ENCODE results near the gene CLEC16A.

Gene CLEC16A

GRCh38 chr16:10967986-10968385, 23.6 kb downstream of the CLEC16A start:
- no peak for DNase-seq

- no peak for DNase-seq
These were observed 24.1 kb downstream of the CLEC16A start for GRCh38 chr16:10968498-10968897.

DNA sequence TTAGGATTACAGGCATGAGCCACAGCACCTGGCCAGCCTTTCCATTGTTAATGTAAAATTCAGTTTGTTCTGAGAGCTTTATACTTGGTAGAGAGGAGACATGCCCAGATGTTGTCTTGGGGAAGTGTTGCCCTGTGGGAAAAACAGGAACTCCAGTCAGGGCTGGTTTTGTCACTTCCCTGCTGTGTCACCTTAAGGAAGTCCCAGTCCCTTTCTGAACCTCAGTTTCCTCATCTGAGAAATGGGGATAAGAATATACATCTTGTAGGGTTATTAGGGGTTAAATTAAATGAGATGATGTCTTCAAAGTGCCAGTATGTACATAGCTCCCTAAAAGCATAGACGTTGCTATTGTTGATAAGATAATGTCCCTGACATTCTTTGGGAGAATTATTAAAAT, 25.3 kb downstream of the CLEC16A start:
- DNase-seq, result no peak

DNA sequence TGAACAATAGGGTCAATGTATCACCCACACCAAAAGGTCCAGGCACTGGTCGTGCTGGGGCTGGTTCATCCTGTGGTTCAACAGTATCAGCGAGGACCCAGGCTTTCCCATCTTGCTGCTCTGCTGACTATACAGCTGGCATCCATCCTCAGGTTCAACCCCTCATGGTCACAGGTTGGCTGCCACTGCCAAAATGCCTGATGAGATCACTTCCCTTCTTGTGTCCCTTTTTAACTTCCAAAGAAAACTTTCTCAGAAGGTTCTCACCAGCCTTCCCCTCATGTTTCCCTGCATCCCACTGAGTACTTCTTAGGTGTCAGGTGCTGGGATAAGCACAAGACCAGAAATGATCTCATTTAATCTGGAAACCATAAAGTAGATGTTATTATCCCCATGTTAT, 25.7 kb downstream of the CLEC16A start:
- no peak for DNase-seq

DNA sequence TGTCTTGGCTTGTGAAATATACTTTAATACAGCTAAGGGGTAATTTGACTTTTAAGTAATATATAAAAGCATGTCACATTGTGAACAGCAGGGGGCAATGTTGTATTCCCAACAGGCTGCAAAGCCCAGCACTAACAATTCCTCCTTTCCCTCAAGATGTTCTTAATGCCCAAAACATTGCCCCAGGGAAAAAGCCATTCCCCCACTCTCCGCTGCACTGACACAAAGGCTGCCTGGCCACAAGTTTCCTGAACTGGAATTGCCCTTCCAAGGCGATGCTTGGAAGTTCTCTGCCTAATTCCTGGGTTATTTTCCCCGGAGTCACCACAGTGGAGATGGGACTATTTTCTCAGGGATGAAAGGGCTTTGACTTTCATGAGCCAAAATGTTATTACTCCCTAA, 27.2 kb downstream of the CLEC16A start:
- DNase-seq, result no peak

DNA sequence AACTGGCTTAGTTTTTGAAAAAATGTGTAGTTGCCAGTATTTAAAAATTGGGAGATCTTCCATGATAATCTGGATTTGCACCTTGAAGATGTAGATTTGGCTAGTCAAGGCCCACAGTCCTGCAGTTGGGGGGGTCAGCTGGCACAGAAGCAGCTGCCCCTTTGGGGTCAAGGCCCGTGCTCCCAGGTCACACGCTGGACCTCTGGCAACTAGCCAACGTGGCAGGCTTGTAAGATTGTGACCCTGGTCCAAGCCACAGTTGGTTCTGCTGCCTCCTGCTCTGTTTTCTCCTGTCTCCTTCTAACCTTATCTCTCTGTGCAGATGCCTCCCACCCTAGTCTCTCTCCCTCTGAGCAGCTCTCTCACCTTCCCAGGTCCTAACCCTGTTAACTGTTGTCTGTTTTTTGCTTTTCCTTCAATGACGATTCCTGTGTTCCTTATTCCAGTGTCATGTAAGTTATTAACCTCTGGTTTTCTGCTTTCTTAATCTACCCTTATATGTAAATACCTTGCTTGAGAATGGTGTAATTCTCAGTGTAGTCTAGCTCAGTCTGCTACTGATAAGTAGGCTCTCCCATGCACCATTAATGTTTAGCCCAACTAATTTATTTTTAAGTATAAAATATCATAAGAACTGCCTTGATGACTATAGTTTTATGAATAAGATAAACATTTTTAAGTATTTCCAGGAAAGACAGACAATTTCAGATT, 27.9 kb downstream of the CLEC16A start:
- DNase-seq, result no peak

DNA sequence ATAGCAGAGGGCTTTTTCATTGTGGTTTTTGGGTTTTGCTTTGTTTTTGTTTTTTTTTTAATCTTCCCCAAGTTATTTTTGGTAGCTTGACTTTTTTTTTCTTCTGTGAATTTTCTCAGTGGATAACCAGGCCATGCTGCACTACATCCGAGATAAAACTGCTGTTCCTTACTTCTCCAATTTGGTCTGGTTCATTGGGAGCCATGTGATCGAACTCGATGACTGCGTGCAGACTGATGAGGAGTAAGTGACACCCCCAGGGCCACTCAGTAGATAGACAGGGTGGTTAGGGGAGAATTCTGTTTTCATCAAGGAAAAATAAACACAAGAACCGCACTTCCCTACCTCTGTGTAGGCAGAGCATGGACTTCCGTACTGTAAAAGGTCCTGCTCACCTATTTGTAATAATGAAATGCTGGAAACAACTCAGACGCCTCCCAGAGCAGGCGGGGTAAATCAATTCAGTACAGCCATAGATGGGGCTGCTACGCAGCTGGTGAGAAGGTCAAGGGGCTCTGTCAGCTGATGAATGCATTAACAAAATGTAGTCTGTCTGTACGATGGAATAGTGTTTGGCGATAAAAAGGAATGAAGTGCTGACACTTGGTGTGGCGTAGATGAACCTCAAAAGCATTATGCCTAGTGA, 28.6 kb downstream of the CLEC16A start:
- DNase-seq, result no peak

GRCh38 chr16:10976634-10977033, 32.3 kb downstream of the CLEC16A start:
- DNase-seq, result no peak

- no peak for DNase-seq
These were observed 33.8 kb downstream of the CLEC16A start for GRCh38 chr16:10978124-10978523.

DNA sequence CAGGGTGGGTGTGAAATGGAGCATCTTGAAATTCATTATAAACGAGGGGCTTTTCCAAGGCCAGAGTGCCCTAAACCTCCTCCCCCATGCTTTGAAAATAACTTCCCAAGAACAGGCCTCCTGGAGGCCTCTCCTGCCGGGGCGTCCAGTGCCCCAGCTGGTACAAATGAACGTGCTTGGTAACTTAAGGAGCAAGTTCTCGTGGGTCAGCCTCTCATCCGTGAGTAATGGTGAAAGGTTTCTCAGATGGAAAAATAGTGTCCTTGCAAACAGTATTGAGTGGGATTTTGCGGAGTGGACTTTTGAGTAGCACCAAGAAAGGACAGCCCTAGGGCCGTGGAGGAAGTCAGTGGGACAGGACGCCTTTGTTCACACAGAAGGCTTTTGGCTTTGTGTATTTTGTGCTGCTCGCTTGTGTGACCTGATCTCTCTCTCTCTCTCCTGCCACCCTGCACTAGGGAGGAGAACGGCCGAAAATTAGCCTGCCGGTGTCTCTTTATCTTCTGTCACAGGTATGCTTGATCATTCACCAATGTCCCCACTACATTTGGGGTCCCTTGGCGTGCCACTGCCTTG, 34.6 kb downstream of the CLEC16A start:
- DNase-seq, result no peak

DNA sequence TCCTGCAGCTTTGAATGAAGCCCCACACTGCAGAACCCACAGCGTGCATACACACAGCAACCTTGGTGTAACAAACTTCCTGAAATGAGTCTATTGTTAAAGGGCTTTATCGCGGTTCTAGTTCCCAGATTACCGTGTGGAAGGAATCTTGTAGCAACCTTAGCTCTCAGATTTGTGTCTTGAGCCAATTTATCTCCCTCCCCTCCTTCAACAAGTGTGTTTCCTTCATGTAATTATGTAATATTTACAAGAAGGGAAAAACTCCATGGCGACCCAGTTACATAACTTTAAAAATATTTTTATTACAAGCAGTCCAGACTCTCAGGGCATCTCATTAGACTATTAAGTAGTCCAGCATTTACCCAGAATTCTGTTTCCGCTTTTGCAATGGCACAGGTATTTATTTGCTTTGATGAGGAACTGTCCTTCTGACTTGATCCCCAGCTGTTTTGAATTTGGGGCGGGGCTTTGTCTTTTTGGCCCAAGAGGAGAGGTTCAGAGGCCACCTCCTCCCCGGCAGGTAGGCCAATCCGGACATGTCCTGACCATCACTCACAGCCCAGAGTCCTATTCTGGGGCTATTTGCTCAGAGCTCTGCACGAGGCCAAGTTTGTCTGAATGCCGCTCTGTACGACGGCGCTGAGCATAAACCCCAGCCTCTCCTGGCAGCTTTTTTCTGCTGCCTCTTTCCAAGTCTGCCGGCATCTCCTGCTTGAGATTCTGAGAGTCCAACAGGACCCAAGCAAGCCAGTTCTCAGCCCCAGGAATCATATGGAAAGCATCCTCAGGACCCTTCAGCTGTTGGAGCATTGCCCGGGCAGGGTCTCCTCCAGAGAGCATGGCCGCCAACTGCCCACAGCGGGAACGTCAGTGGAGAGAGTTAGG, 35.6 kb downstream of the CLEC16A start:
- no peak for DNase-seq

GRCh38 chr16:10980813-10981212, 36.4 kb downstream of the CLEC16A start:
- no peak for DNase-seq

- DNase-seq, result peak; percentile 77
These were observed 37.4 kb downstream of the CLEC16A start for GRCh38 chr16:10981697-10982216.

DNA sequence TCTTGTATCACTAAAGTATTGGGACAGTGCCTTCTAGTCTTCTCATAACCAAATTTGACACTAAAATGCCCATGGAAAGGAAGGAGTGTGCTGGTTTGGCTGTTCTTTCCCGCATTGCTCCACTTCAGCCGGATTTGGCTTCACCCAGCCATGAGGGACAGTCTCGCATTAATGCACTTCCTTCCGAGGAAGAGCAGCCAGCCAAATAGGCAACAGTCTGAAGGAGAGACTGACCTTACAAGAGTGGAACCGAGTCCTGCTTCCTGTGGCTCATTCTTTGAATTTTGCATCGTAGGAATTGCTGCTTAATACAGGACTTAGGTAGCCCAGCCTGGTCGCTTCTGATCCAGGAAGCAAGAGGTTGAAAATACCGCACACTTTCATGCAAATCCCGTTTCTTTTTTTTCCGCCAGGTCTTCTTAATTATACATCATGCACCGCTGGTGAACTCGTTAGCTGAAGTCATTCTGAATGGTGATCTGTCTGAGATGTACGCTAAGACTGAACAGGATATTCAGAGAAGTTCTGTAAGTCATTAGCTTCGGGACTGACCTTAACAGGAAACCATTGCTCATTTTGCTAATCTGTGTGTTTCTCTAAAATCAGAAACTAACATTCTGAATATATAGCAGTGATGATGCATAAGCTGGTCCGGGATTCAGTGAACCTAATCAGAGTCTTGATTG, 38.2 kb downstream of the CLEC16A start:
- no peak for DNase-seq

DNA sequence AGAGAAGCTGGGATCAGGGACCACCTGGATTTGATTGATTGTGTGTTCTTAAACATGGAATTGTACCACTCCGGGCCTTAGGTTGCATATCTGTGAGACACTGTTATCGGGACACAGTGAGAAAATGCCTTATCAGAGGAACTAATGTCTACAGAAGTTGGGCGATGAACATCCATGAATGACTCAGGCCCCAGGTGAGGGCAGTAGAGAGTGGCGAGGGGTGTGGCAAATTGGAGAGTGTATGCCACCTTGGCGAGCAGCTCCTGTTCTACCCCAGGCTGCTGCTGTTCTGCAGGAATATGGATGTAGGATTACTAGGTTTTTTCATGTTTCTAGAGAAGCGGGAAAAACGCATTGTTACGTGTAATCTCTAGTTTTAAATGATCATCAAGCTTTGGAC, 38.8 kb downstream of the CLEC16A start:
- DNase-seq, result no peak

DNA sequence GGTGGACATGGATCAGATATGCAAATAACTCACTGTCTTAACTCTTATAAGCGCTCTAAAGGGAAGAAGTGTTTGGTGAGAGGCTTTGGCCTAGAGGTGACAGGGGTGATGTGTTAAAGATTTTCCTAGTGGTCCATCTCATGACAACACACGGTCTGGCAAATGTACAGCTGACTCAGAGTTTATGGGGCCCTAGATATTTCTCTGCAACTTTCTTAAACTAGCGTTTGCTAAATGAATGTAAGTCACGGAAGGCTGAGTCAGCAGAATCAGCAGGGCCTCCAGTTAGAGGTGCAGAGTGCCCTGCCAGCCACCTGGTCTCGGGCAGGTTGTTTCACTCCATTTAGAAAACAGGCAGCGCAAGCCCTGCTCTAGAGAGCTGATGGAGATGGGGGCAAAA, 40.1 kb downstream of the CLEC16A start:
- DNase-seq, result no peak

DNA sequence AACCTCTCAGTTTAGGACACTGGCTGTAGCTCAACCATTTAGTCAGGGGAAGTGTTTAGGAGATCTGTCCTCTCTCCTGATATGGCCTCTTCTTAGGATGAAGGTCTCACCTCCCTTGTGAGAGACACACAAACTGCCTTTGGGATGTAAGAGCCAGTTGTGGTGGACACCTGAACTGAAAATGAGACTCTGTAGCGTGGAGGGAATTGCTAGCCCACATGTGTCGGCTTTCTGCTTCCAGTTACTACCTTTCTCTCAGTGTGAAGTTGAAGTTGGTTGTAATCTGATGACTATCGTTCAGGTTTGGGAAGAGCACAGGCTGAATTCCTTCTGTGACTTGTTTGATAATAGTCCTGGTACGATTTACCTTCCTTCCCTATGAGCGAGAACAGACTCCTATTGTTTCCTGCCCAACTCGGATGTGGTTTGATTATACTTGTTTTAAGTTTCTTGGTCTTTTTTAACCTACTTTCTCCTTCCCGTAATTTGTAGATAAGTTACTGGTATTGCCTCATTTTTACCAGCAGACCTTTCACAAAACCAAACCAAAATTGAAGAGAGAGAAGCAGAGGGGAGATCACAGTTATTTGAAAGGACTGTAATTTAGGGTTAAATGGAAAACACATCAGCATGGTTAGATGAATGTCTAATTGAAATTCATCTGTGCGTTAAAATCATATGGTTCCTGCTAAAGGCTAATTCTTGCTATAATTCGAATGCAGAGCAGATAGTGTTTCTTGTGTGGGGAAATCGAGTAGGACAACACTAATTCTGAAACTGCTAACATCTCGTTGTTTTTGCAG, 43.2 kb downstream of the CLEC16A start:
- no peak for DNase-seq

DNA sequence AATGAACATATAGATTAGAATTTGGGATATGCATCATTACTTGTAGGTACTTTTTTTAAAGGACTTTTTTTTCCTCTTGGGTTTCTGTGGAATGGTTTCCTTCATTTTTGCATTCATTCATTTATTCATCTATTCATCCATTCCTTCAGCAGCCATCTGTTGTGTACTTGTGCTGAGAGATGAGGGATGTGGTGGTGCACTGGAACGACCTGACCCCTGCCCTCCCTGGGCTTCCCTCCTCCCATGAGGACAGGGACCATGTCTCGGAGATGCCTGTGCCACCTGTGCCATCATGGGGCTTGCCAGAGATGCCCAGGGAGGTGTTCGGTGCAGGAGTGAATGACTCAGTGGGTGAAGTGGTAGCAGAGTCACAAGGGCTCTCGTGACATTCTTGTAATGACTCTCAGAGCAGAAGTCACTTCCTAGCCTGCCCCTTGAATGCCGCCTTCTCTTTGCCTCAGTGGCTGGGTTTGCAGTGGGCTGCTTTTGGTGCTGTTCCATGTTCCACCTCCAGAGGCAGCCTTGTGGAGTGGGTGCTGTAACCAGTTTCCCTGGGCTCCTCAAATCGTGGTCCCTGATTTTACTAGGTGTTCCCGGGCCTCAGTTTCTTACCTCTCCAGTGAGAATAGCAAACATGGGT, 43.9 kb downstream of the CLEC16A start:
- peak; percentile 89 for DNase-seq

- DNase-seq, result no peak
These were observed 44.5 kb downstream of the CLEC16A start for GRCh38 chr16:10988879-10989278.

- DNase-seq, result no peak
These were observed 45.2 kb downstream of the CLEC16A start for GRCh38 chr16:10989559-10989958.

DNA sequence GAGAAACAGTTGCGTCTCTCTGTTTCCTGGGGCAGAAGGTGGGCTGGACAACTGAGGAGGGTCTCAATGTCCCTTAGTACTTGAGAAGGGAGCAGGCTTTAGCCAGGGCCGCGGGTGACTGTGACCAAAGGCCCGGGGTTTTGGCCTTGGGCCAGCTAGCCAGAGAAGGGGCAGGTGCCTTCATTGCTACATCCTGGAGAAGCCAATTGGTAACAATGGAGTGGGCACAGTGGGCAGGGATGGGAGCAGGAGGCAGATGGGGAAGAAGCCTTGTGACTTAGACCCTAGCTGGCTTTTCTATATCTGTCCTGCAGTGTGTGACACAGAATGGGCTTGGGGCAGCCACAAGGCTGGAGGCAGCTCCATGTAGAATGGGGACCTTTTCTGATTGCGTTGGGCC, 46.0 kb downstream of the CLEC16A start:
- DNase-seq, result no peak
